ENCODE data around the gene MTRFR. TPM values are rescaled to one million over a fixed set of nuclear protein-coding genes. Genes with fewer than 3 reads are reported as not detected.
"Not testable (repeated sequence)": the region's sequence is repeated elsewhere in the genome, so short reads cannot be mapped to it uniquely, and the experiment has no call there.

MTRFR gene
- total RNA-seq, 1 donor from 2014 or later: 7.8 TPM

DNA sequence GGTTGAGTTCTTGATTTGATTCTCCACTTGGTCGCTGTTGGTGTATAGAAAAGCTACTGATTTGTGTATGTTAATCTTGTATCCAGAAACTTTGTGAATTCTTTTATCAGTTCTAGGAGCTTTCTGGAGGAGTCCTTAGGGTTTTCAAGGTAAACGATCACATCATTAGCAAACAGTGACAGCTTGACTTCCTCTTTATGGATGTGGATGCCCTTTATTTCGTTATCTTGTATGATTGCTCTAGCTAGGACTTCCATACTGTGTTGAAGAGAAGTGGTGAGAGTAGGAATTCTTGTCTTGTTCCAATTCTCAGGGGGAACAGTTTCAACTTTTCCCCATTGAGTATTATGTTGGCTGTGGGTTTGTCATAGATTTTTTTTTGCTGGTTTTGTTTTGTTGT is 12.4 kb downstream of the MTRFR start:
- intact Hi-C loops (cut with DNase I): no loop called here
- DNase-seq (ENCODE audit: low spot score): no peak

GRCh38 chr12:123248129-123248528 is 14.9 kb downstream of the MTRFR start:
- DNase-seq (ENCODE audit: low spot score); intact Hi-C loops (cut with DNase I): not testable (repeated sequence)

DNA sequence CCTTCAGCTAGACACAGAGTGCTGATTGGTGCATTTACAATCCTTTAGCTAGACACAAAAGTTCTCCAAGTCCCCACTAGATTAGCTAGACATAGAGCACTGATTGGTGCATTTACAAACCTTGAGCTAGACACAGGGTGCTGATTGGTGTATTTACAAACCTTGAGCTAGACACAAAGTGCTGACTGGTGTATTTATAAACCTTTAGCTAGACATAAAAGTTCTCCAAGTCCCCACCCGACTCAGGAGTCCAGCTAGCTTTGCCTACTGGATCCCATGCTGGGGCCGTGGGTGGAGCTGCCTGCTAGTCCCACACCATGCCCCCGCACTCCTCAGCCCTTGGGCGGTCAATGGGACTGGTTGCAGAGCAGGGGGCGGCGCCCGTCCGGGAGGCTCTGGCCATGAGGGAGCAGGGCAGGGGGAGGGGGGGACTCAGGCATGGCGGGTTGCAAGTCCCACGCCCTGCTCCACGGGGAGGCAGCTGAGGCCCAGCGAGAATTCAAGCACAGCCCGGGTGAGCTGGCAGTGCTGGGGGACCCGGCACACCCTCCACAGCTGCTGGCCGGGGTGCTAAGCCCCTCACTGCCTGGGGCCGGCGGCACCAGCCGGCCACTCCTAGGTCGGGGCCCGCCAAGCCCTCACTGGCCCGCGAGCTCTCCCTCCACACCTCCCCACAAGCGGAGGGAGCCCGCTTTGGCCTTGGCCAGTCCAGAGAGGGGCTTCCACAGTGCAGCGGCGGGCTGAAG is 15.9 kb downstream of the MTRFR start:
- DNase-seq (ENCODE audit: low spot score); intact Hi-C loops (cut with DNase I): not testable (repeated sequence)

- DNase-seq (ENCODE audit: low spot score): no peak
- intact Hi-C loops (cut with DNase I): no loop called here
These were observed 17.5 kb downstream of the MTRFR start for GRCh38 chr12:123250471-123251383.

GRCh38 chr12:123251403-123252076 is 18.3 kb downstream of the MTRFR start:
- intact Hi-C loops (cut with DNase I): no loop called here
- no peak for DNase-seq (ENCODE audit: low spot score)

GRCh38 chr12:123252365-123252764 is 19.1 kb downstream of the MTRFR start:
- intact Hi-C loops (cut with DNase I); DNase-seq (ENCODE audit: low spot score): not testable (repeated sequence)

DNA sequence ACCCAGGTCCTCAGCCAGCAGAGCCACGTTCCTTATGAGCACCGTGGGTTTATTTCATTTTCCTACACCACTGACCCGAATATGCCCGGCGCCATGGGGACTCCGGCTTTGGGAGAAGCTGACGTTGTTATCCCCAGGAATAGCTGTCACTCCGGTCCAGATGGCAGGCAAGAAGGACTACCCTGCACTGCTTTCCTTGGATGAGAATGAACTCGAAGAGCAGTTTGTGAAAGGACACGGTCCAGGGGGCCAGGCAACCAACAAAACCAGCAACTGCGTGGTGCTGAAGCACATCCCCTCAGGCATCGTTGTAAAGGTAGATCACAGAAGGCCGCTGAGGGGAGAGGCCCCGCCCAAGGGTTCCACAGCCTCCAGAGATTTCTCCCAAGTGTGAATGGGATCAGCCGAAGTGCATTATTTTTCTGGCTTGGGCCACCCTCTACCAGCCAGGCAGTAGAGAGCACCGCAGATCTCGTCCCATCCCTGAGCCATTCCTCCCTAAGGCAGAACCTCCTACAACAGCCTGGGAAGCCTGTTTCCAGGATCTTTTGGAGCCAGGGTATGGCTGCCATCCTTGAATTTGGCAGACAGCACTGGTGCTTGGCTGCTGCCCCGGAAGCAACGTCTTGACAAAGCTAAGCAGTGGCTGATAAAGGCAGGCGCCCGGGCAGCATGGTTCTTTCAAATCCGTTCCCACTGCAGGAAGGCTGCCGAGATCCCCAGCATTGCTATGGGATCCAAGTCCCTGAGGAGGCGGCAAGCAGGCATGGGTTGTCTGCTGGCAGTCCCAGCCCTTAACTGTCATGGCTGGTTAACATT is 20.6 kb downstream of the MTRFR start:
- intact Hi-C loops (cut with DNase I): no loop called here

GRCh38 chr12:123254853-123255446 is 21.7 kb downstream of the MTRFR start:
- DNase-seq (ENCODE audit: low spot score): no peak
- intact Hi-C loops (cut with DNase I): no loop called here

More for the DNA sequence above, 20.6 kb downstream of the MTRFR start:
- no peak for DNase-seq (ENCODE audit: low spot score)

GRCh38 chr12:123258593-123258992 is 25.4 kb downstream of the MTRFR start:
- DNase-seq (ENCODE audit: low spot score): no peak
- intact Hi-C loops (cut with DNase I): no loop called here

GRCh38 chr12:123260081-123260480 is 26.8 kb downstream of the MTRFR start:
- intact Hi-C loops (cut with DNase I): no loop called here
- no peak for DNase-seq (ENCODE audit: low spot score)

GRCh38 chr12:123261196-123261595 is 28.0 kb downstream of the MTRFR start:
- DNase-seq (ENCODE audit: low spot score): no peak
- intact Hi-C loops (cut with DNase I): no loop called here

DNA sequence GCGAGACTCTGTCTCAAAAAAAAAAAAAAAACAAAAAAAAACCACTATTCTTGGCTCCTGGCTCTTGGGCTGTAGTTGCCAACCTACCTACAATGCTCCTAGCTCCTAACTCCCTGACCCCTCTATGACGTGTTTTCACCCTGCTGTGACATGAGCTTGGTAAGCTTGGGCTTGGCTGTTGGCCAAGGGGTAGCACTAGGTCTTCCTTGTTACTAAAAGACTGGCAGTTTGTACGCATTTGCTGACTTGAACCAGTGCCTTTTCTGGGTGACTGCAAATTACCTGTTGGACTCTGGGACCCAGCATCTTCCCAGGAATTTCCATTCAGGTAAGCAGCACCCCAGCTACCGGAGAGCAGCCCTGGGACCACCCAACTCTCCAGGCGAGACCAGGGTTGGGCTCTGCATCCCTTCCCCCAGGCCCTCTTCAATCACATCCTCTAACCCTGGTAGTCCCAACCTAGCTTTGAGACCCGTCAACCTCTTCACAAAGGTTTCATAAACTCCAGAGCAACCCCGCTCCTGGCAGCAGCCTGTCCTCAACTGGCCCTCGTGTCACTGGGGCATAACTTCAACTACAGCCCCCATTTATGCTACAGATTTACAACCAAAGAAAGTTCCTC is 30.1 kb downstream of the MTRFR start:
- DNase-seq (ENCODE audit: low spot score): no peak
- intact Hi-C loops (cut with DNase I): no loop called here

DNA sequence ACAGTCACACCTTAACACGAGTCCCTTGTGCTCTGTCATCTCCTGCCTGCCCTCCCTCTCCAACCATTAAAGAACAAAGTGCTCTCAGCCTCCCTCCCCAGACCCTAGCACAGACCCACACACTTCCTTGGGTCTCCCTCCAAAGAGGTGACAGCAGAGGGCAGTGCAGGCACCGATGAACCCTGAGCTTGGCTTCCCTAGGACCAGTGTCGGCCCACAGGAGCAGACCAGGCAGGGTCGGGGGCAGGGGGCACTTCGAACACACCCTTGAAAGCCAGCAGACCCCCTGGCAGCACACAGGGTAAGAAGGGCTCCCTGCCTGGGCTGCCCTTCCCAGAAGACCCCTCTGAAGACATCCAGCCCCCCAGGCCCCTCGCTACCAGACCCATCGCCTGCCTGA is 31.4 kb downstream of the MTRFR start:
- intact Hi-C loops (cut with DNase I): no loop called here
- no peak for DNase-seq (ENCODE audit: low spot score)

- intact Hi-C loops (cut with DNase I): no loop called here
These were observed 32.8 kb downstream of the MTRFR start for GRCh38 chr12:123265851-123266678.

DNA sequence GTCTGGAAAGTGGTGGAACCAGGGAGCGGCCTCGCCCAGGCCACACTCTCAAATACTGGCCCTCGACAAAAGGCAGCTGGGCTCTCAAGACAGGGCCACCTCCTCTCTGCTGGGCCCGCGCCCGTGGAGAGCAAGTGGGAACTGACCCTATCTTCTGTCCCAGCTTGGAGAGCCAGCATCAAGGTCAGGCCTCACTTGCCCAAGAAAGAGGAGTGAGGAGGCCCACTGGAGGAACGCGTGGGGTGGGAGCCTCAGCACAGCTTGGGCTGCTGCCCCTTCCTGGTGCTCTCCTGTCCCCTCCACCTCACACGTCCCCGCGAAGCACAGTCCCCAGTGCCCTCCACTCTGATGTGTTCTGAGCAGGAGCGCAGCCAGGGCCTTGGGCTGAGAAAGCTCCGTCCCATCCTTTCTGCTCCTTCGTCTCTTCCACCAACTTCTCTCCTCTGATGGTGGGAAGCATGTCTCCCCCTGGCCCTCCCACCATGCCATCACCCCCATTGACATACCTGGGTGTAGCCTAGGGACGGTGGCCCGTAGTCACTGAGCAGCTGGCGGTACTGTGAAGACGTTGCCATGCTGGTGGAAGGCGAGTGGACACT is 33.5 kb downstream of the MTRFR start:
- intact Hi-C loops (cut with DNase I): no loop called here
- no peak for DNase-seq (ENCODE audit: low spot score)

More at GRCh38 chr12:123265851-123266678, 32.8 kb downstream of the MTRFR start:
- no peak for DNase-seq (ENCODE audit: low spot score)

DNA sequence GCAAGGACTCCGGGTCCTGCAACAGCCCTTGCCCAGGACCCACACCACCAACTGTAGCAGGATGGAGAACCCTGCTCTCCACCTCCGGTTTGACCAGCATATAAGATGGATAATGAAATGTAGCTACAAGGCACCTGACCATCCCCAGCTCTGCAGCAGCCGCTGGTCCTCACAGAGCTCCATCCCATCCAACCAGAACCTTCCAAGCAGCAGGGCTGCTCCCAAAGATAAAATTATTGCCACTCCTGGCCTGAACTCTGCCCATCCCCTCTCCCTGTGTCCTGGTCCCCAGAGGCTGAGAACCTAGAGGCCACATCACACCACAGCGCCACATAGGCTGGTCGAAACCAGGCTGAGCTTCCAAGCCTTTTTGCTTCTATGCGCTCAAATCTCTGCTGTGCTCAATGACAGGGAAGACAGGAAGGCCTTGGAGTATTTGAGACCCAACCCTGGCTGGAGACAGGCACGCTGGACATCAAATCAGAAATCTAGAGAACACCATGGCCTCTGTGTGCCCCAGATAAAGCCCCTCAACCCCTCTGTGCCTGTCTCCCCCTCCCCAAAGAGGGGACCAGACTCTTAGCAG is 34.2 kb downstream of the MTRFR start:
- no peak for DNase-seq (ENCODE audit: low spot score)
- intact Hi-C loops (cut with DNase I): no loop called here

Measured in cardiac septum (tissue), 1 donor.